HG03439 (cell line): Measurements from ENCODE around the gene SAMHD1.
"Not testable (repeated sequence)": the region's sequence is repeated elsewhere in the genome, so short reads cannot be mapped to it uniquely, and the experiment has no call there.

Experiments
- ATAC-seq: cut with Tn5 transposase; IDR thresholded peaks from one replicate; pipeline ENCODE4 v1.9.1; 2021; ENCODE audit warnings: mild to moderate bottlenecking, moderate library complexity; ENCODE audit not compliant: unreplicated experiment

The SAMHD1 gene

DNA sequence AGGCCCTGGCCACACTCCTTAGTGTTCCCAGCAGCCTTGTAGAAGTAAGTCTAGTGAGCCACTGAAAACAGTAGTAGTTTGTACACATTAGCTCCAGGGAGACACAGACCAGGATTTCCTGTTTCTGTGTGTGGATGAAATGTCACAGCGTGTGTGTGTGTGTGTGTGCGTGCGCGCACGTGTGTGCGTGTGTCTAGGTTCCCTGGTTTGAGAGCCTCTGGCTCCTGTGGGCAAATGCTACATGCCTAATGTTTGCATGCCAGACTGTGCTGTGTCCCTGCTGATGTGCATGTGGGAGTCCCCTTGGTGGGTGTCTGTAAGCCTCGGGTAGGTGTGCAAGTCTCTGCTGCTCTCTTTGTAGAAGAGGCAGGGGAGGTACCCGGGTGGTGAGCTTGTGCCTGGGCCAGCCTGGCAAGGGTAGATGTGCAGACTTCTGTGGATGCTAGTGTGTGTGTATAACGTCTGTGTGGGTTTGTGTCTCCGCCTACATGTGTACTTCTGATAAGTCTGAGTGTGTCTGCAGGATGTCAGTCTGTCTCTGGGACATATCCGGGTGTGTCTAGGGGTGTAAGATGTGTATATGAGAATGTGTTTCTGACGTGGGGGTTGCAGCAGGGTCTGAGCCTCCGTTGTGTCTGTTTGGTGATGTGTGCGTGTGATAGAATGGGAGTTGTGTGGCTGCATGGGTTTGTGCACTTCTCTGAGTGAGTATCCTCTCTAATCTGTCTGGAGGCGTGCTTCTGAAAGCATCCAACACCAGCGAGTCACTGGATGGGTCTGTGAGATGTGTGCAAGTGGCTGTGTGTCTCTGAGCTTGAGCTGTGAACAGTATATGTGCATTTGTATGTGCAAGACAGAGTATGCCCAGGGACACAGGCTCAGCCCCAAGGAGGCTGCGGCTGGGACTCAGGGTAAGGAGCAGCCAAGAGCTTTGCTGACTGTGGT lies 94.5 kb downstream of the SAMHD1 start:
- ATAC-seq, result no peak

DNA sequence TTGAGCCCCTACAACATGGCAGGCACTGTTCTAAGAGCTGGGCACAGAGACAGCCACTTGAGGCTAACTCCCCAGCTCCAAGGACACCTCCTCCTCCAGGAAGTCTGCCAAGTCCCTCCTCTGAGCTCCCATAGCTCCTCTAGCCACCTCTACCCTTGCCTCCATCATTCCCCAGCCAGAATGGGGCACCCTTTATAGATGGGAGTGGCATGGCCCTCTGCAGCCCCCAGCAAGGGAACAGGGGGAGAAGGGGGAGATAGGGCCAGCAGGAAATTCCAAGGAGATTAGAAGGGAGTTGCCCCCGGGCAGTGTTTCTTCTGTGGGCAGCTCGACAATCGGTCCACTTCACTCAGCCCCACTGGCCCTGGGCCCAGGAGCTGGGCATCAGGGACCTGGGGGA lies 95.3 kb downstream of the SAMHD1 start:
- no peak for ATAC-seq

DNA sequence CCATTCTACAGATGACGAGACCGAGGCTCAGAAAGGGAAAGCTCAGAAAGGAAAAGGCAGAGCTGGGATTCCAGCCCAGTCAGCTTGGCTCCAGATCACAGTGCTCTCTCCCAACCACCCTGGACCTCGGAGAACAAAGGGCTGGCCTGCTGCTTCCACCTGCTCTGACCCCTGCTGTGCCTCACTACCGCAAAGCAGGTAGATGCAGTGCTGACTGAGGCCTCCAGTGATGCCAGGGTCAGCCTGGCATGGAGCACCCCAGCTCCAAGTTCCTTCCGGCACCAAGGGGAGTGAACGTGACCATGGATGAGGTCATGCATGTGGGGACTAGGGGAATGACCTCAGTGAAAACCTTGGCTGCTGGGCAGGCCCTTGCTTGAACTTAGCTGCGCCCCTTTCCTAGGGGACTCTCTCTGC lies 96.3 kb downstream of the SAMHD1 start:
- ATAC-seq, result no peak

- no peak for ATAC-seq
Measured at GRCh38 chr20:36854348-36855240, 96.9 kb downstream of the SAMHD1 start.

- ATAC-seq, result no peak
Measured at GRCh38 chr20:36852187-36852586, 99.3 kb downstream of the SAMHD1 start.

DNA sequence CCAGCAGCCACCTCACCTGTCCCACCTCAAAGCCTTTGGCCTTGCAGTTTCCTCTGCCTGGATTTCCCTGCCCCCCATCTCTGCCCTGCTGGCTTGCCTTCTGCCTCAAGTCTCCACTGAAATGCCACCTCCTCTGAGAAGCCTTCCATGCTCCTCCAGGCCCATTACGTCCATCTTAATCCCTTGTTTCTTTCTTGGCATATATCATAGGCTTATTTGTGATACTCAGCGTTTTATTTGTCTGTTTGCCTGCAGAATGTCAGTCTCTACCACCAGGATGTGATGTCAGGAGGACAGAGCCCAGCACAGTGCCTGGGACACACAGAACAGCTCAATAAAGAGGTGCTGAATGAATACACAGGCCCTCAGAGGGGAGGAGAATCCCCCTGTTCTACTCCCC lies 100.0 kb downstream of the SAMHD1 start:
- ATAC-seq, result no peak

DNA sequence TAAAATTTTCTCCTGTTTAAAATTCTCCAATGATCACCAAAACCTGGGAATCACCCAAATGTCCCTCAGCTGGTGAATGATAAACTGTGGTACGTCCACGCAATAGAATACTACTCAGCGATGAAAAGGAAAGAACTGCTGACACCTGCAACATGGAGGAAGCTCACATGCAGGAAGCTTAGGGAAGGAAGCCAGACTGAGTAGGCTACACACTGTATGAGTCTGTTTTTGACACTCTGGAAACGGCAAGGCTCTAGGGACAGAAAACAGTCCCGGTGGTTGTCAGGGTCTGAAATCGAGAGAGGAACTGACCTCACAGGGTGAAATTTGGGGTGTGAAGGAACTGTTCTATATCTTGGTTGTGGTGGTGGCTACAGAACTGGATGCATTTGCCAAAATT lies 100.7 kb downstream of the SAMHD1 start:
- no peak for ATAC-seq

GRCh38 chr20:36849333-36850065 lies 102.0 kb downstream of the SAMHD1 start:
- no peak for ATAC-seq

DNA sequence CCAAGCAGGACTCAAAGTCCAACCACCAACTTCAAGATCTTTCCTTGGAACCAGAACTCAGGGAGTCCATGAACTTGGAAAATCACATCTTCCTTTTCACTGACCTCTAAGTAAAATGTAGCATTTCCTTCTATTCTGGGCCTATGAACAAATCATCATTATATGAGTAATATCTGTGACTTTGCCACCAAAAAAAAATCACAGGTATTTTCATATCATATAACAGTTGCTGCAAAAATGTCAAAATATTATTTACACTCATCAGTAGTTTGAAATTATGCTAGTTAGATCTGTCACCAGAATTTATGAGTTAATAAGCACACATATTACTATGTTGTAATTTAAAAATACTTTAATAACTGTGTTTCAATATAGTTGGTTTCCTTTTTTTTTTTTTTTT lies 102.8 kb downstream of the SAMHD1 start:
- ATAC-seq, result no peak

- ATAC-seq, result no peak
Measured at GRCh38 chr20:36848078-36848660, 103.3 kb downstream of the SAMHD1 start.

GRCh38 chr20:36847710-36848040 lies 103.8 kb downstream of the SAMHD1 start:
- no peak for ATAC-seq

- ATAC-seq, result no peak
Measured at GRCh38 chr20:36847009-36847709, 104.3 kb downstream of the SAMHD1 start.

DNA sequence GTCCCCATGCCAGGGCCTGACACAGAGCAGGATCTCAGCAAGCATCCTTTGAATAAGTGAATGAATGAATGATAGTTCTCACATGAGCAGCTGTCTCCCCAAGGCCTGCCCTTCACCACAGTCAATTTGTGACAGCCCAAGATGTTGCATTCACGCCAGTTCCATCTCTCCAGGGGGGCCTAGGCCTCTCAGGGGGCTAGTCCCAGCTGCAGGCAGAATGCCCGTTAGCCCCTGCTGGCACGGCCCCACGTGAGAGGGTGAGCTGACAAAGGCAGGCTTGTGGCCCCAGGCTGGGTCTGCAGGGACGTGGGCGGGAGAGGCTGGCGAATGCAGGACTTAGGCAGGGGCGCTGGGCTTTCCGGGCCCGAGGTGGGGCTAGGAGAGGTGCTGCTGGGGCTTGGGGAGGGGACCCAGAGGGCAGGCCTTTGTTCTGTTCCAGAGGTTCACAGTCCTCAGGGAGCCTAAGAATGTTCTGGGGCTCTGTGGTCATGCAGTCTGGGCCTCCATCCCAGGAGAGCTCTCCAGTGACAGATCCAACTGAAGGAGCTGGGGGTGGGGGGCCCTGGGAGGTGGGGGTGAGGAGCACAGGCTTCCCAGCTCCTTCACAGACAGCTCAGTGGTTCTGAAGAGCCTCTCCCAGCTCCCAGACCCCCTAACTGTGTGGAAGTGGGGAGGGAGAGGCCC lies 106.1 kb downstream of the SAMHD1 start:
- ATAC-seq, result no peak

- ATAC-seq, result not testable (repeated sequence)
Measured at GRCh38 chr20:36841030-36841429, 110.5 kb downstream of the SAMHD1 start.
